Limb (tissue), 2 donors: ENCODE measurements around the gene CDK11A.
"Not testable (repeated sequence)": the region's sequence is repeated elsewhere in the genome, so short reads cannot be mapped to it uniquely, and the experiment has no call there.

Source experiments
- DNase-seq, 2 donors: peaks; one replicate each; pipeline ENCODE4 v3.0.0-alpha.2; 2016; ENCODE audit errors: extremely low spot score in 2 of 2

CDK11A gene

GRCh38 chr1:1662830-1663560 is 61.2 kb downstream of the CDK11A start:
- not testable (repeated sequence) for DNase-seq

GRCh38 chr1:1662392-1662791 is 61.8 kb downstream of the CDK11A start:
- not testable (repeated sequence) for DNase-seq

GRCh38 chr1:1658583-1659549 is 65.3 kb downstream of the CDK11A start, which contains the start of gene CDK11B:
Gene CDK11B, minus strand, starts transcription at chr1:1659004. Its CDS starts 1,519 bp downstream, at chr1:1657485.
- peak; percentile 94 to 98 for DNase-seq
